IMR-90 (cell line): Measurements from ENCODE around the gene RABGEF1. TPM values are rescaled to one million over a fixed set of nuclear protein-coding genes. Genes with fewer than 3 reads are reported as not detected.
A peak's percentile ranks its signal among the peaks of the same experiment; 100 is the strongest.

Source experiments
- ATAC-seq: fragments of 200-7000 bp; cut with Tn5 transposase; 2 replicates; pipeline ENCODE4 v1.9.1; 2020; ENCODE audit warnings: low read depth, mild to moderate bottlenecking, moderate library complexity
- BruUV-seq: library from RNA; stranded (reverse); fragments of 400-500 nt; replicated peaks from 2 replicates; lab custom pipeline; 2021; lab: Mats Ljungman, UMichigan
- CTCF ChIA-PET: fragments of 300-600 bp; formaldehyde crosslinking; extraction: SDS; loops from one replicate; lab custom pipeline; 2021; ENCODE audit warnings: antibody characterized with exemption; lab: Yijun Ruan, JAX
- POLR2A ChIA-PET: fragments of 300-600 bp; sonication (Branson Sonifier 250); formaldehyde crosslinking; loops from one replicate; lab custom pipeline; 2022; ENCODE audit warnings: antibody characterized with exemption; ENCODE audit not compliant: unreplicated experiment; lab: Charles Lee
- DNase-seq: peaks from one replicate; pipeline ENCODE4 v3.0.0; 2013
- H2AFZ ChIP-seq: replicated peaks from 2 replicates; pipeline ENCODE3; 2013; ENCODE audit warnings: low read length, mild to moderate bottlenecking; ENCODE audit not compliant: poor library complexity
- H2AK5ac ChIP-seq: 2 replicates; pipeline ENCODE4 v1.6.1; 2013; ENCODE audit warnings: low read depth, low read length, inconsistent platforms
- H2AK9ac ChIP-seq: replicated peaks from 2 replicates; pipeline ENCODE3; 2013; ENCODE audit warnings: mild to moderate bottlenecking, low read depth, low read length, moderate library complexity; ENCODE audit not compliant: poor library complexity
- H2BK120ac ChIP-seq: 2 replicates; pipeline ENCODE4 v1.6.1; 2013; ENCODE audit warnings: low read depth, low read length, inconsistent platforms
- H2BK15ac ChIP-seq: 3 replicates; pipeline ENCODE4 v1.6.1; 2013; ENCODE audit warnings: low read depth, low read length, inconsistent platforms
- H2BK20ac ChIP-seq: 2 replicates; pipeline ENCODE4 v1.6.1; 2013; ENCODE audit warnings: low read depth, mild to moderate bottlenecking, inconsistent platforms, low read length, moderate library complexity
- H2BK5ac ChIP-seq: 2 replicates; pipeline ENCODE4 v1.6.1; 2013; ENCODE audit warnings: mild to moderate bottlenecking, low read depth, low read length, inconsistent platforms; ENCODE audit not compliant: poor library complexity, severe bottlenecking
- H3K14ac ChIP-seq: replicated peaks from 2 replicates; pipeline ENCODE4 v1.6.1; 2013; ENCODE audit warnings: low read depth, low read length, inconsistent platforms
- H3K18ac ChIP-seq: 2 replicates; pipeline ENCODE4 v1.6.1; 2013; ENCODE audit warnings: low read depth, low read length, control low read depth
- H3K23ac ChIP-seq: 2 replicates; pipeline ENCODE4 v1.6.1; 2013; ENCODE audit warnings: low read depth, low read length, inconsistent platforms
- H3K27ac ChIP-seq: 2 replicates; pipeline ENCODE4 v1.5.1; 2013; ENCODE audit warnings: mild to moderate bottlenecking, control low read depth, low read length; ENCODE audit not compliant: insufficient read depth
- H3K27me3 ChIP-seq: 2 replicates; pipeline ENCODE4 v1.6.1; 2013; ENCODE audit warnings: low read length; ENCODE audit not compliant: control insufficient read depth, insufficient read depth
- H3K36me3 ChIP-seq: 2 replicates; pipeline ENCODE4 v1.6.1; 2013; ENCODE audit warnings: low read length, mixed read lengths; ENCODE audit not compliant: control insufficient read depth, insufficient read depth
- H3K4ac ChIP-seq: 2 replicates; pipeline ENCODE4 v1.6.1; 2013; ENCODE audit warnings: low read depth, low read length, inconsistent platforms
- H3K4me1 ChIP-seq: 2 replicates; pipeline ENCODE4 v1.6.1; 2013; ENCODE audit warnings: low read length, mixed read lengths; ENCODE audit not compliant: control insufficient read depth, insufficient read depth
- H3K4me2 ChIP-seq: 2 replicates; pipeline ENCODE4 v1.6.1; 2013; ENCODE audit warnings: low read depth, mild to moderate bottlenecking, control low read depth, low read length, moderate library complexity
- H3K4me3 ChIP-seq: 2 replicates; pipeline ENCODE4 v1.5.1; 2013; ENCODE audit warnings: low read depth, mild to moderate bottlenecking, control low read depth, low read length, moderate library complexity; ENCODE audit not compliant: insufficient read depth
- H3K56ac ChIP-seq: 2 replicates; pipeline ENCODE4 v1.6.1; 2013; ENCODE audit warnings: low read length, inconsistent platforms; ENCODE audit not compliant: insufficient read depth; ENCODE audit errors: extremely low read depth
- H3K79me1 ChIP-seq, 2 experiments: 2 replicates each; pipeline ENCODE4 v1.6.1; 2013; ENCODE audit warnings: low read length in 2 of 2, inconsistent platforms in 1 of 2, low read depth in 1 of 2
- H3K9ac ChIP-seq: 2 replicates; pipeline ENCODE4 v1.6.1; 2013; ENCODE audit warnings: low read depth, low read length, control low read depth
- H3K9me1 ChIP-seq: 2 replicates; pipeline ENCODE4 v1.6.1; 2013; ENCODE audit warnings: low read length, inconsistent platforms; ENCODE audit not compliant: insufficient read depth
- H3K9me3 ChIP-seq: 2 replicates; pipeline ENCODE4 v1.6.1; 2013; ENCODE audit warnings: low read length; ENCODE audit not compliant: control insufficient read depth, insufficient read depth
- H4K20me1 ChIP-seq: 2 replicates; pipeline ENCODE4 v1.6.1; 2013; ENCODE audit warnings: low read length, inconsistent platforms; ENCODE audit not compliant: insufficient read depth
- H4K5ac ChIP-seq: 2 replicates; pipeline ENCODE4 v1.6.1; 2013; ENCODE audit warnings: mild to moderate bottlenecking, low read depth, low read length, control low read depth
- H4K8ac ChIP-seq, 2 experiments: 2 replicates each; pipeline ENCODE4 v1.6.1; 2013; ENCODE audit warnings: low read depth in 2 of 2, low read length in 2 of 2, control low read depth in 1 of 2, inconsistent platforms in 1 of 2
- H4K91ac ChIP-seq: 2 replicates; pipeline ENCODE4 v1.6.1; 2013; ENCODE audit warnings: low read depth, low read length, inconsistent platforms; ENCODE audit not compliant: insufficient read depth
- BHLHE40 ChIP-seq: fragments of 150-350 bp; IDR thresholded peaks from 2 replicates; pipeline ENCODE4 v1.6.1; 2016; ENCODE audit warnings: mild to moderate bottlenecking, low read depth, low read length
- CEBPB ChIP-seq: IDR thresholded peaks from 2 replicates; pipeline ENCODE4 v1.6.1; 2012; ENCODE audit warnings: low read depth, low read length, improper control_type of control experiment
- CHD1 ChIP-seq: IDR thresholded peaks from 2 replicates; pipeline ENCODE4 v1.6.1; 2012; ENCODE audit warnings: low read depth, low read length, improper control_type of control experiment
- ELK1 ChIP-seq: fragments of 150-350 bp; IDR thresholded peaks from 2 replicates; pipeline ENCODE4 v1.6.1; 2016; ENCODE audit warnings: low read depth, mild to moderate bottlenecking, low read length, moderate library complexity, borderline replicate concordance
- FOS ChIP-seq: fragments of 150-350 bp; IDR thresholded peaks from 2 replicates; pipeline ENCODE4 v1.6.1; 2016; ENCODE audit warnings: low read depth, low read length
- MAFK ChIP-seq: IDR thresholded peaks from 2 replicates; pipeline ENCODE4 v1.6.1; 2012; ENCODE audit warnings: low read depth, low read length, improper control_type of control experiment
- MAZ ChIP-seq: IDR thresholded peaks from 2 replicates; pipeline ENCODE4 v1.6.1; 2012; ENCODE audit warnings: low read depth, mild to moderate bottlenecking, low read length, improper control_type of control experiment, moderate library complexity, borderline replicate concordance
- MXI1 ChIP-seq: IDR thresholded peaks from 2 replicates; pipeline ENCODE4 v1.6.1; 2012; ENCODE audit warnings: low read depth, mild to moderate bottlenecking, low read length, moderate library complexity, borderline replicate concordance
- NFE2L2 ChIP-seq: fragments of 150-350 bp; IDR thresholded peaks from 2 replicates; pipeline ENCODE4 v1.6.1; 2016; ENCODE audit warnings: low read depth, mild to moderate bottlenecking, low read length
- POLR2A ChIP-seq: IDR thresholded peaks from 2 replicates; pipeline ENCODE4 v1.6.1; 2012; ENCODE audit warnings: mild to moderate bottlenecking, low read depth, low read length
- RAD21 ChIP-seq: IDR thresholded peaks from 2 replicates; pipeline ENCODE4 v1.6.1; 2012; ENCODE audit warnings: low read length, improper control_type of control experiment
- RCOR1 ChIP-seq: IDR thresholded peaks from 2 replicates; pipeline ENCODE4 v1.6.1; 2012; ENCODE audit warnings: mild to moderate bottlenecking, low read length, improper control_type of control experiment; ENCODE audit not compliant: insufficient replicate concordance
- RFX5 ChIP-seq: IDR thresholded peaks from 2 replicates; pipeline ENCODE4 v1.8.0; 2012; ENCODE audit warnings: low read depth, mild to moderate bottlenecking, low read length, moderate library complexity
- SMC3 ChIP-seq: fragments of 150-350 bp; IDR thresholded peaks from 2 replicates; pipeline ENCODE4 v1.6.1; 2016; ENCODE audit warnings: low read depth, mild to moderate bottlenecking, antibody characterized with exemption, low read length, moderate library complexity
- WGBS, 2 experiments: methylation state at CpG; one replicate each; pipeline versions ENCODE4 v1.1.5 to v1.1.7; 2013; ENCODE audit warnings: missing lambda C conversion rate in 2 of 2; ENCODE audit not compliant: insufficient read length in 1 of 2; ENCODE audit errors: extremely low coverage in 2 of 2; 5-methylcytosine and 5-hydroxymethylcytosine counted together
- dilution Hi-C: fragments of 300-500 bp; cut with HindIII; formaldehyde crosslinking; loops from one replicate; pipeline ENCODE4 v1.14.3; 2018; ENCODE audit warnings: low sequenced_read_pairs; ENCODE audit not compliant: unreplicated experiment
- in situ Hi-C: fragments of 300-500 bp; cut with MboI; formaldehyde crosslinking; loops from 3 replicates; pipeline ENCODE4 v1.14.3; 2019; ENCODE audit warnings: low sequenced_read_pairs, inconsistent platforms, mixed read lengths
- intact Hi-C: fragments of 100-400 bp; cut with micrococcal nuclease; formaldehyde crosslinking; loops from 2 replicates; pipeline ENCODE4 v1.10.0; 2022
- polyA plus RNA-seq, 3 experiments: library from polyadenylated mRNA; depleted of rRNA; stranded (reverse); fragments of >200 nt; gene quantifications; 2 replicates each; pipeline ENCODE4 v1.2.3, GENCODE V29; 2012; ENCODE audit warnings: low replicate concordance in 1 of 3
- total RNA-seq: library from RNA; depleted of rRNA; stranded (reverse); fragments of >200 nt; gene quantifications from 2 replicates; pipeline ENCODE4 v1.2.3, GENCODE V29; 2012
- TF ChIP-seq, protein P1 (sequence below): conservative IDR thresholded peaks from 2 replicates; pipeline ENCODE4 v1.5.1; 2012; ENCODE audit warnings: mild to moderate bottlenecking, low read depth, low read length, improper control_type of control experiment
- TF ChIP-seq, protein P2 (sequence below): fragments of 150-350 bp; IDR thresholded peaks from 2 replicates; pipeline ENCODE4 v1.6.1; 2017; ENCODE audit warnings: mild to moderate bottlenecking, antibody characterized with exemption, low read length, low read depth

RABGEF1 gene
- total and polyA plus RNA-seq, 2 of the 4 experiments (the other 2 are of a cell fraction), result 34.9 to 56.6 TPM

DNA sequence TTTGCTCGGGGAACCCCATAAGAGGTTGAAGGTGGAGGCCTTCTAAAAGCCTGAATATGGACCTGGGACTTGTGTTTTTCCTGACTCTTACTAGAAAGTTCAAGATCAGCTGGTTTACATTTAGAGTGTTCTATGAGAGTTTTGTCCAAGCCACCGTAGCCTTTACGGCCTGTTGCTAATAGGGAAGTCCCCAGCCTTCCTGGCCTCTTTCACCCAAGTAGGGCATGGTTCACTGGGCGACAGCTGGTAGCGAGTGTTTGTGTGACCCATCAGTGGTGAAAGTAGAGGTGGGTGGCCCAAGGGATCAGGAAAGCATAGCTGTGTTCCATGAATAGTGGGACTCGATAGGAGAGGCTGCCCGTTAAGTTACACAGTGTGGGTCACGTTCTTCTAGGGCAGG is 60.1 kb downstream of the RABGEF1 start:
- Histone ChIP-seq H2AFZ (no peak overlapping the region), H3K9ac (no peak overlapping the region), H3K4ac (no peak overlapping the region), H2BK20ac (no peak overlapping the region), H3K4me2 (no peak overlapping the region), H3K4me3 (no peak overlapping the region), H2AK9ac (peak overlapping the region; percentile 65), H2BK5ac (no peak overlapping the region), H3K79me1 (peaks cover 18 to 25% of the 10 kb centered on the region in 2 experiments), H2BK15ac (no peak overlapping the region), H2BK120ac (no peak overlapping the region), H3K4me1 (no peaks in the 10 kb centered on the region), H3K9me3 (no peaks in the 10 kb centered on the region), H4K5ac (no peak overlapping the region), H4K20me1 (peaks cover 2% of the 10 kb centered on the region; the same call in 1 of the 2 replicates), H3K23ac (no peak overlapping the region), H3K14ac (no peak overlapping the region), H3K27me3 (no peaks in the 10 kb centered on the region), H3K27ac (no peak overlapping the region), H4K8ac (no peak overlapping the region), H3K18ac (no peak overlapping the region), H2AK5ac (no peak overlapping the region), H3K9me1 (peaks cover 8% of the 10 kb centered on the region), H3K56ac (no peak overlapping the region), H3K36me3 (peaks cover 63% of the 10 kb centered on the region), H4K91ac (no peak overlapping the region)
- in situ Hi-C loops, result no loop called here
- WGBS, 2 experiments, result 100% methylated on average over 3 of the region's 8 CpGs; no CpG with 5 or more reads in 1 of the 2 experiments
- TF ChIP-seq MAFK (no peak), ELK1 (no peak), RAD21 (no peak), RCOR1 (no peak), MXI1 (no peak), MAZ (no peak), FOS (no peak), SMC3 (no peak), NFE2L2 (no peak), CEBPB (no peak), RFX5 (no peak), CHD1 (no peak), POLR2A (no peak), BHLHE40 (no peak)
- TF ChIP-seq, protein P1, sequence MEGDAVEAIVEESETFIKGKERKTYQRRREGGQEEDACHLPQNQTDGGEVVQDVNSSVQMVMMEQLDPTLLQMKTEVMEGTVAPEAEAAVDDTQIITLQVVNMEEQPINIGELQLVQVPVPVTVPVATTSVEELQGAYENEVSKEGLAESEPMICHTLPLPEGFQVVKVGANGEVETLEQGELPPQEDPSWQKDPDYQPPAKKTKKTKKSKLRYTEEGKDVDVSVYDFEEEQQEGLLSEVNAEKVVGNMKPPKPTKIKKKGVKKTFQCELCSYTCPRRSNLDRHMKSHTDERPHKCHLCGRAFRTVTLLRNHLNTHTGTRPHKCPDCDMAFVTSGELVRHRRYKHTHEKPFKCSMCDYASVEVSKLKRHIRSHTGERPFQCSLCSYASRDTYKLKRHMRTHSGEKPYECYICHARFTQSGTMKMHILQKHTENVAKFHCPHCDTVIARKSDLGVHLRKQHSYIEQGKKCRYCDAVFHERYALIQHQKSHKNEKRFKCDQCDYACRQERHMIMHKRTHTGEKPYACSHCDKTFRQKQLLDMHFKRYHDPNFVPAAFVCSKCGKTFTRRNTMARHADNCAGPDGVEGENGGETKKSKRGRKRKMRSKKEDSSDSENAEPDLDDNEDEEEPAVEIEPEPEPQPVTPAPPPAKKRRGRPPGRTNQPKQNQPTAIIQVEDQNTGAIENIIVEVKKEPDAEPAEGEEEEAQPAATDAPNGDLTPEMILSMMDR, result no peak
- TF ChIP-seq, protein P2, sequence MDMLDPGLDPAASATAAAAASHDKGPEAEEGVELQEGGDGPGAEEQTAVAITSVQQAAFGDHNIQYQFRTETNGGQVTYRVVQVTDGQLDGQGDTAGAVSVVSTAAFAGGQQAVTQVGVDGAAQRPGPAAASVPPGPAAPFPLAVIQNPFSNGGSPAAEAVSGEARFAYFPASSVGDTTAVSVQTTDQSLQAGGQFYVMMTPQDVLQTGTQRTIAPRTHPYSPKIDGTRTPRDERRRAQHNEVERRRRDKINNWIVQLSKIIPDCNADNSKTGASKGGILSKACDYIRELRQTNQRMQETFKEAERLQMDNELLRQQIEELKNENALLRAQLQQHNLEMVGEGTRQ, result no peak
- dilution Hi-C loops, result no loop called here
- no peak for DNase-seq
- ChIA-PET POLR2A (no interaction called here), CTCF (no interaction called here)
- ATAC-seq, result no peak
- BruUV-seq, result no TSS peak
- intact Hi-C loops, result no loop called here
